HG03521 (cell line): ENCODE results near the gene PLSCR3.
A peak's percentile ranks its signal among the peaks of the same experiment; 100 is the strongest.

Source experiments
- ATAC-seq: cut with Tn5 transposase; IDR thresholded peaks from one replicate; pipeline ENCODE4 v1.9.1; 2021; ENCODE audit warnings: mild to moderate bottlenecking, moderate library complexity; ENCODE audit not compliant: unreplicated experiment

PLSCR3 gene

GRCh38 chr17:7351665-7352502 is 42.4 kb downstream of the PLSCR3 start, which contains the start of gene KCTD11:
KCTD11 (plus strand) TSS chr17:7352162.
- peak; percentile 66 for ATAC-seq

- ATAC-seq, result no peak
Observed at GRCh38 chr17:7348478-7349242, 45.7 kb downstream of the PLSCR3 start.

GRCh38 chr17:7347630-7348477 is 46.5 kb downstream of the PLSCR3 start:
- ATAC-seq, result no peak

- ATAC-seq, result no peak
Observed at GRCh38 chr17:7346761-7347614, 47.3 kb downstream of the PLSCR3 start.

- ATAC-seq, result no peak
Observed at GRCh38 chr17:7343250-7343649, 51.1 kb downstream of the PLSCR3 start.

GRCh38 chr17:7341842-7342241 is 52.5 kb downstream of the PLSCR3 start:
- ATAC-seq, result no peak

GRCh38 chr17:7340179-7340578 is 54.1 kb downstream of the PLSCR3 start:
- no peak for ATAC-seq
